B cell (primary cell): ENCODE measurements around the gene SHMT2.

Source experiments
- EZH2 ChIP-seq: IDR thresholded peaks from 2 replicates; pipeline ENCODE4 v1.6.1; 2012; ENCODE audit warnings: borderline replicate concordance, low read depth, mild to moderate bottlenecking, moderate library complexity, low read length; ENCODE audit not compliant: insufficient read depth, poor library complexity, severe bottlenecking
- TF ChIP-seq, protein P1 (sequence below): fragments of 200-600 bp; IDR thresholded peaks from one replicate; pipeline ENCODE4 v1.8.0; 2022; ENCODE audit warnings: antibody characterized with exemption, mild to moderate bottlenecking

DNA sequence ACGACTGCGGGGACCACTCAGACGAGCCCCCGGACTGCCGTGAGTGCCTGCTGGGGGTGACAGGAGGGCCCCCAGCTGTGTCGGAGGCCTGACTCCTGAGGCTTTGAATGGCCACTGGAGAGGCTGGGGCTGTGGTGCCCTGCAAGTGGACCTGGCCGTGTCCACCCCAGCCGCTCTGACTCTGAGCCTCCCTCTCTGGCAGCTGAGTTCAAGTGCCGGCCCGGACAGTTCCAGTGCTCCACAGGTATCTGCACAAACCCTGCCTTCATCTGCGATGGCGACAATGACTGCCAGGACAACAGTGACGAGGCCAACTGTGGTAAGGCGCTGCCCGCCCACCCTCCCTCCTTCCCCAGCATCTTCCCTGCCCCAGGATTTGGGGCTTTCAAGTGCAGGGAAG lies 29.0 kb upstream of the SHMT2 start:
- TF ChIP-seq, protein P1, sequence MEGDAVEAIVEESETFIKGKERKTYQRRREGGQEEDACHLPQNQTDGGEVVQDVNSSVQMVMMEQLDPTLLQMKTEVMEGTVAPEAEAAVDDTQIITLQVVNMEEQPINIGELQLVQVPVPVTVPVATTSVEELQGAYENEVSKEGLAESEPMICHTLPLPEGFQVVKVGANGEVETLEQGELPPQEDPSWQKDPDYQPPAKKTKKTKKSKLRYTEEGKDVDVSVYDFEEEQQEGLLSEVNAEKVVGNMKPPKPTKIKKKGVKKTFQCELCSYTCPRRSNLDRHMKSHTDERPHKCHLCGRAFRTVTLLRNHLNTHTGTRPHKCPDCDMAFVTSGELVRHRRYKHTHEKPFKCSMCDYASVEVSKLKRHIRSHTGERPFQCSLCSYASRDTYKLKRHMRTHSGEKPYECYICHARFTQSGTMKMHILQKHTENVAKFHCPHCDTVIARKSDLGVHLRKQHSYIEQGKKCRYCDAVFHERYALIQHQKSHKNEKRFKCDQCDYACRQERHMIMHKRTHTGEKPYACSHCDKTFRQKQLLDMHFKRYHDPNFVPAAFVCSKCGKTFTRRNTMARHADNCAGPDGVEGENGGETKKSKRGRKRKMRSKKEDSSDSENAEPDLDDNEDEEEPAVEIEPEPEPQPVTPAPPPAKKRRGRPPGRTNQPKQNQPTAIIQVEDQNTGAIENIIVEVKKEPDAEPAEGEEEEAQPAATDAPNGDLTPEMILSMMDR, result no peak
- no peak for TF ChIP-seq EZH2
